HG03196 (cell line): Measurements from ENCODE around the gene SLIT3.

Experiments used
- ATAC-seq: cut with Tn5 transposase; IDR thresholded peaks from one replicate; pipeline ENCODE4 v1.9.1; 2021; ENCODE audit not compliant: unreplicated experiment

SLIT3 gene

GRCh38 chr5:169088028-169088725 lies 212.8 kb downstream of the SLIT3 start:
- no peak for ATAC-seq

- ATAC-seq = no peak
These were observed 215.3 kb downstream of the SLIT3 start for GRCh38 chr5:169085636-169086035.

GRCh38 chr5:169085212-169085611 lies 215.7 kb downstream of the SLIT3 start:
- ATAC-seq = no peak

GRCh38 chr5:169084775-169085174 lies 216.2 kb downstream of the SLIT3 start:
- ATAC-seq = no peak

- no peak for ATAC-seq
These were observed 217.4 kb downstream of the SLIT3 start for GRCh38 chr5:169083394-169084018.

GRCh38 chr5:169081000-169081724 lies 219.8 kb downstream of the SLIT3 start:
- ATAC-seq = no peak

GRCh38 chr5:169080448-169080911 lies 220.5 kb downstream of the SLIT3 start:
- no peak for ATAC-seq

- ATAC-seq = no peak
These were observed 221.2 kb downstream of the SLIT3 start for GRCh38 chr5:169079697-169080096.

- ATAC-seq = no peak
These were observed 226.1 kb downstream of the SLIT3 start for GRCh38 chr5:169074839-169075238.

- ATAC-seq = no peak
These were observed 228.7 kb downstream of the SLIT3 start for GRCh38 chr5:169072233-169072632.

GRCh38 chr5:169070413-169070812 lies 230.5 kb downstream of the SLIT3 start:
- ATAC-seq = no peak

- no peak for ATAC-seq
These were observed 233.2 kb downstream of the SLIT3 start for GRCh38 chr5:169067751-169068173.

- ATAC-seq = no peak
These were observed 235.5 kb downstream of the SLIT3 start for GRCh38 chr5:169065400-169065799.

- ATAC-seq = no peak
These were observed 236.8 kb downstream of the SLIT3 start for GRCh38 chr5:169064093-169064492.

GRCh38 chr5:169063316-169063953 lies 237.5 kb downstream of the SLIT3 start:
- no peak for ATAC-seq

- no peak for ATAC-seq
These were observed 238.2 kb downstream of the SLIT3 start for GRCh38 chr5:169062690-169063089.

- ATAC-seq = no peak
These were observed 246.4 kb downstream of the SLIT3 start for GRCh38 chr5:169054506-169054905.

GRCh38 chr5:169052207-169052606 lies 248.7 kb downstream of the SLIT3 start:
- no peak for ATAC-seq

GRCh38 chr5:169051351-169051750 lies 249.6 kb downstream of the SLIT3 start:
- ATAC-seq = no peak

GRCh38 chr5:169050636-169051035 lies 250.3 kb downstream of the SLIT3 start:
- ATAC-seq = no peak

- no peak for ATAC-seq
These were observed 250.8 kb downstream of the SLIT3 start for GRCh38 chr5:169050146-169050571.
